GM21528 (cell line): ENCODE results near the gene NEDD9.

Experiments used
- ATAC-seq: cut with Tn5 transposase; IDR thresholded peaks from one replicate; pipeline ENCODE4 v1.9.1; 2021; ENCODE audit warnings: mild to moderate bottlenecking, moderate library complexity; ENCODE audit not compliant: unreplicated experiment, low FRiP score

Gene NEDD9

GRCh38 chr6:11221623-11222384, 10.7 kb downstream of the NEDD9 start:
- no peak for ATAC-seq

- no peak for ATAC-seq
These were observed 13.1 kb downstream of the NEDD9 start for GRCh38 chr6:11219400-11219834.

- ATAC-seq: no peak
These were observed 13.7 kb downstream of the NEDD9 start for GRCh38 chr6:11218538-11219399.

- no peak for ATAC-seq
These were observed 14.4 kb downstream of the NEDD9 start for GRCh38 chr6:11218102-11218442.

- no peak for ATAC-seq
These were observed 14.9 kb downstream of the NEDD9 start for GRCh38 chr6:11217360-11218101.

- no peak for ATAC-seq
These were observed 16.7 kb downstream of the NEDD9 start for GRCh38 chr6:11215773-11216172.

- no peak for ATAC-seq
These were observed 17.6 kb downstream of the NEDD9 start for GRCh38 chr6:11214901-11215300.

- ATAC-seq: no peak
These were observed 18.2 kb downstream of the NEDD9 start for GRCh38 chr6:11214084-11214833.

- no peak for ATAC-seq
These were observed 18.9 kb downstream of the NEDD9 start for GRCh38 chr6:11213422-11214021.

GRCh38 chr6:11212664-11213063, 19.8 kb downstream of the NEDD9 start:
- no peak for ATAC-seq

GRCh38 chr6:11211254-11211653, 21.2 kb downstream of the NEDD9 start:
- ATAC-seq: no peak

- ATAC-seq: no peak
These were observed 21.9 kb downstream of the NEDD9 start for GRCh38 chr6:11210386-11211138.

- no peak for ATAC-seq
These were observed 22.6 kb downstream of the NEDD9 start for GRCh38 chr6:11209906-11210305.

- ATAC-seq: no peak
These were observed 23.1 kb downstream of the NEDD9 start for GRCh38 chr6:11209369-11209768.

GRCh38 chr6:11208854-11209253, 23.6 kb downstream of the NEDD9 start:
- no peak for ATAC-seq

- no peak for ATAC-seq
These were observed 24.2 kb downstream of the NEDD9 start for GRCh38 chr6:11208267-11208666.

GRCh38 chr6:11207199-11207968, 25.1 kb downstream of the NEDD9 start:
- ATAC-seq: no peak

GRCh38 chr6:11206576-11206975, 25.9 kb downstream of the NEDD9 start:
- no peak for ATAC-seq
